ENCODE measurements around the gene TPST2. TPM values are rescaled to one million over a fixed set of nuclear protein-coding genes. Genes with fewer than 3 reads are reported as not detected.

TPST2 gene
- total and polyA plus RNA-seq, 2 donors (not counting 3 experiments of a cell fraction or from before 2014, with no cell fraction given), result 49.4 to 121 TPM

DNA sequence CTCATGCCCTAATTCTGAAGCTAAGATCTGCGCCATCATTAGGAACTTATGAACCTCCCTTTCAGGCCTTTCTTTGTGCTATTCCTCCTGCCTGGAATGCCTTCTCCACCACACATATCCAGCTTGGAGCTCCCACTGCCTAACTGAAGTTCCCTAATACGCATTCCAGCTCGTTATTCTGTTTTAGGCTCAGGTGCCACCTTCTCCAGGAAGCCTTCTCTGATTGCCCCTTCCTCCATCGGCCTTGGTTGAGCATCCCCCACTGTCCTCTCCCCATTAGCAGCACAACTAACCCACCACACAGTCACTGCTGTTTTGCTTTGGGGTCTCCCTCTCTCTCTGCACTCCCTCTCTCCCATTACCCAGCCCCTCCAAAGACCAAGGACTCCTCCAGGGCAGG is 22.7 kb upstream of the TPST2 start:
- DNase-seq (ENCODE audit: low read depth, low spot score), result no peak
- CTCF ChIA-PET, result no interaction called here
- no TSS peak for BruUV-seq (replicated peaks)

DNA sequence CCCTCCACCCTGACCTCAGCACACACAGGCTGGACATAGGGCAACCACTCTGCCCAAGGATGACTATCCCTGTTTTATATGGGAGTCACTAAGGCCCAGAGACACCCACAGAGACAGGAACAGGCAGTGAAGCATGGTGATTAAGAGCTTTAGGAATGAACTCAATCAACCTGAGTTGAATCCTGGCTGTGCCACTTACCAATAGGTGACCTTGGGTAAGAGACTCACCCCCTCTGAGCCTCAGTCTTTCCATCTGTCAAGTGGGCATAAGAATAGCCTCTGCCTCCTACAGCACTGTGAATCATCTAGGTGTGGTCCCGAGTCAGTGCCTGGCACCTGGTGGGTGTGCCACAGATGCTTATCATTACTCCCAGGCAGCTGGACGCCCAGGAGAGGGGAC is 21.1 kb upstream of the TPST2 start:
- no peak overlapping the region for H3K27ac ChIP-seq (ENCODE audit: insufficient read depth, low read depth, low read length)
- TF ChIP-seq GATA2 (IDR thresholded peaks at IDR 0.05; ENCODE audit: insufficient read depth, insufficient read length, low read depth, low read length), result no peak
- no peak for TF ChIP-seq FOS (IDR thresholded peaks at IDR 0.05; ENCODE audit: borderline replicate concordance, insufficient read depth, low read length)
- no peak for TF ChIP-seq JUN (IDR thresholded peaks at IDR 0.05; ENCODE audit: borderline replicate concordance, insufficient read depth, insufficient read length, low read depth)
- TF ChIP-seq, protein P1, sequence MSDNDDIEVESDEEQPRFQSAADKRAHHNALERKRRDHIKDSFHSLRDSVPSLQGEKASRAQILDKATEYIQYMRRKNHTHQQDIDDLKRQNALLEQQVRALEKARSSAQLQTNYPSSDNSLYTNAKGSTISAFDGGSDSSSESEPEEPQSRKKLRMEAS (IDR thresholded peaks at IDR 0.05; ENCODE audit: insufficient read depth, insufficient read length), result no peak
- no peak for TF ChIP-seq POLR2A (IDR thresholded peaks at IDR 0.05; ENCODE audit: low read depth, low read length)
- TF ChIP-seq MYC (IDR thresholded peaks at IDR 0.05; ENCODE audit: low read depth, low read length), result no peak
- TF ChIP-seq POLR2AphosphoS5 (IDR thresholded peaks at IDR 0.05; ENCODE audit: insufficient read depth, low read depth, low read length), result no peak
- no peak for TF ChIP-seq EZH2 (IDR thresholded peaks at IDR 0.05; ENCODE audit: borderline replicate concordance, low read depth, low read length, severe bottlenecking)
- TF ChIP-seq, protein P2, sequence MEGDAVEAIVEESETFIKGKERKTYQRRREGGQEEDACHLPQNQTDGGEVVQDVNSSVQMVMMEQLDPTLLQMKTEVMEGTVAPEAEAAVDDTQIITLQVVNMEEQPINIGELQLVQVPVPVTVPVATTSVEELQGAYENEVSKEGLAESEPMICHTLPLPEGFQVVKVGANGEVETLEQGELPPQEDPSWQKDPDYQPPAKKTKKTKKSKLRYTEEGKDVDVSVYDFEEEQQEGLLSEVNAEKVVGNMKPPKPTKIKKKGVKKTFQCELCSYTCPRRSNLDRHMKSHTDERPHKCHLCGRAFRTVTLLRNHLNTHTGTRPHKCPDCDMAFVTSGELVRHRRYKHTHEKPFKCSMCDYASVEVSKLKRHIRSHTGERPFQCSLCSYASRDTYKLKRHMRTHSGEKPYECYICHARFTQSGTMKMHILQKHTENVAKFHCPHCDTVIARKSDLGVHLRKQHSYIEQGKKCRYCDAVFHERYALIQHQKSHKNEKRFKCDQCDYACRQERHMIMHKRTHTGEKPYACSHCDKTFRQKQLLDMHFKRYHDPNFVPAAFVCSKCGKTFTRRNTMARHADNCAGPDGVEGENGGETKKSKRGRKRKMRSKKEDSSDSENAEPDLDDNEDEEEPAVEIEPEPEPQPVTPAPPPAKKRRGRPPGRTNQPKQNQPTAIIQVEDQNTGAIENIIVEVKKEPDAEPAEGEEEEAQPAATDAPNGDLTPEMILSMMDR (IDR thresholded peaks at IDR 0.05; ENCODE audit: extremely low read depth in 1 of 2, insufficient read depth in 1 of 2, low read depth in 1 of 2, low read length in 2 of 2), result no peak
- H4K20me1 ChIP-seq (replicated peaks; ENCODE audit: control insufficient read depth, extremely low read depth, insufficient read depth, low read length), result no peaks in the 10 kb centered on the region
- DNase-seq (ENCODE audit: low read depth, low spot score) (no peak), FAIRE-seq (no peak)
- no peak overlapping the region for H3K4me2 ChIP-seq (ENCODE audit: insufficient read depth, low read length)
- no peak overlapping the region for H2AFZ ChIP-seq (ENCODE audit: low read depth, low read length)
- no TSS peak for BruUV-seq (replicated peaks)
- no peaks in the 10 kb centered on the region for H3K79me2 ChIP-seq (ENCODE audit: control insufficient read depth, insufficient read depth, low read length)
- H3K4me1 ChIP-seq (ENCODE audit: control insufficient read depth, extremely low read depth, insufficient read depth, low read length), result no peaks in the 10 kb centered on the region
- H3K9ac ChIP-seq (replicated peaks; ENCODE audit: extremely low read depth, insufficient read depth, low read length), result no peak overlapping the region
- H3K27me3 ChIP-seq (ENCODE audit: control insufficient read depth in 2 of 2, insufficient read depth in 2 of 2, low read length in 2 of 2), result peaks cover 6 to 15% of the 10 kb centered on the region in 2 experiments
- H3K36me3 ChIP-seq (ENCODE audit: control insufficient read depth in 2 of 2, extremely low read depth in 1 of 2, insufficient read depth in 2 of 2, low read length in 2 of 2), result no peaks in the 10 kb centered on the region
- no peaks in the 10 kb centered on the region for H3K9me3 ChIP-seq (replicated peaks; ENCODE audit: control insufficient read depth, insufficient read depth, low read length)
- ChIA-PET POLR2A (no interaction called here), CTCF (no interaction called here)
- dilution Hi-C loops (cut with MboI; ENCODE audit: extremely low pct_ligation_motif_present, low sequenced_read_pairs), result no loop called here
- intact Hi-C loops (cut with micrococcal nuclease), result no loop called here
- no peaks in the 10 kb centered on the region for H3K9me1 ChIP-seq (replicated peaks; ENCODE audit: control insufficient read depth, extremely low read depth, insufficient read depth, low read length)
- no peak overlapping the region for H3K4me3 ChIP-seq (replicated peaks in 1 of 3; ENCODE audit: insufficient read depth in 1 of 3, low read depth in 1 of 3, low read length in 3 of 3)

More for the DNA sequence above, 22.7 kb upstream of the TPST2 start:
- no peaks in the 10 kb centered on the region for H3K79me2 ChIP-seq (ENCODE audit: control insufficient read depth, insufficient read depth, low read length)
- H3K9ac ChIP-seq (replicated peaks; ENCODE audit: extremely low read depth, insufficient read depth, low read length), result no peak overlapping the region
- FAIRE-seq, result no peak
- POLR2A ChIA-PET, result no interaction called here
- dilution Hi-C loops (cut with MboI; ENCODE audit: extremely low pct_ligation_motif_present, low sequenced_read_pairs) (no loop called here), intact Hi-C loops (cut with micrococcal nuclease) (no loop called here)
- H3K4me3 ChIP-seq (replicated peaks in 1 of 3; ENCODE audit: insufficient read depth in 1 of 3, low read depth in 1 of 3, low read length in 3 of 3), result no peak overlapping the region
- peaks cover 4 to 17% of the 10 kb centered on the region in 2 experiments for H3K27me3 ChIP-seq (ENCODE audit: control insufficient read depth in 2 of 2, insufficient read depth in 2 of 2, low read length in 2 of 2)
- H3K9me3 ChIP-seq (replicated peaks; ENCODE audit: control insufficient read depth, insufficient read depth, low read length), result no peaks in the 10 kb centered on the region
- H4K20me1 ChIP-seq (replicated peaks; ENCODE audit: control insufficient read depth, extremely low read depth, insufficient read depth, low read length), result no peaks in the 10 kb centered on the region
- no peak overlapping the region for H2AFZ ChIP-seq (ENCODE audit: low read depth, low read length)
- TF ChIP-seq POLR2A (IDR thresholded peaks at IDR 0.05; ENCODE audit: low read depth, low read length), result no peak
- H3K36me3 ChIP-seq (ENCODE audit: control insufficient read depth in 2 of 2, extremely low read depth in 1 of 2, insufficient read depth in 2 of 2, low read length in 2 of 2), result no peaks in the 10 kb centered on the region
- H3K4me1 ChIP-seq (ENCODE audit: control insufficient read depth, extremely low read depth, insufficient read depth, low read length), result no peaks in the 10 kb centered on the region
- H3K9me1 ChIP-seq (replicated peaks; ENCODE audit: control insufficient read depth, extremely low read depth, insufficient read depth, low read length), result no peaks in the 10 kb centered on the region
- H3K27ac ChIP-seq (ENCODE audit: insufficient read depth, low read depth, low read length), result no peak overlapping the region
- no peak overlapping the region for H3K4me2 ChIP-seq (ENCODE audit: insufficient read depth, low read length)
